ENCODE data around the gene IL10RB. TPM values are rescaled to one million over a fixed set of nuclear protein-coding genes. Genes with fewer than 3 reads are reported as not detected.
A peak's percentile ranks its signal among the peaks of the same experiment; 100 is the strongest.

IL10RB gene
- total and polyA plus RNA-seq, 5 donors from 2014 or later, result 30.9 to 105 (median 78.2) TPM

DNA sequence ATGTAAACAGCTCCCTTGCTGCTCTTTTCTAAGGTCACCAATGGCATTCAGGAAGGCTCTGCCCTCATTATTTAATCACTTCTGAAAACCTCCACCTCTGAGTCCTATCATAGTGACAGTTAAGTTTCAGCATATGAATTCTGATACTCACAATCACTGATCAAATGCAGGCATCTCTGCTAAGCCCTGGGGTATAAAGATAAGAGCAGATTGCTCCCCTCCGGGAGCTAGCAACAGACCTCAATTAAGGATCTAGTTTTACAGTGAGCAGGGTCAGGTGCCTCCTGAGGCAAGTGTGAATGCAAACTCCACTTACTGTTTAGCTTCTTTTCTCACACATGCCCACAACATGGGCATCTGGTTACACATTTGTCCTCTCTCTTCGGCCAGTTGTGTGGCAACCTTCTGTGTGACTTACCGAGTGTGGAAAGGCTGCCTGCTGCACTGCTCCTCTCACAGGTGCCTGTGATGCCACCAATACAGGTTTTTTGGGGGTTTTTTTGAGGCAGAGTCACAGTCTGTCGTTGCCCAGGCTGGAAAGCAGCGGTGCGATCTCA, 15.0 kb downstream of the IL10RB start:
- no peak overlapping the region for H3K4me3 Mint-ChIP-seq

DNA sequence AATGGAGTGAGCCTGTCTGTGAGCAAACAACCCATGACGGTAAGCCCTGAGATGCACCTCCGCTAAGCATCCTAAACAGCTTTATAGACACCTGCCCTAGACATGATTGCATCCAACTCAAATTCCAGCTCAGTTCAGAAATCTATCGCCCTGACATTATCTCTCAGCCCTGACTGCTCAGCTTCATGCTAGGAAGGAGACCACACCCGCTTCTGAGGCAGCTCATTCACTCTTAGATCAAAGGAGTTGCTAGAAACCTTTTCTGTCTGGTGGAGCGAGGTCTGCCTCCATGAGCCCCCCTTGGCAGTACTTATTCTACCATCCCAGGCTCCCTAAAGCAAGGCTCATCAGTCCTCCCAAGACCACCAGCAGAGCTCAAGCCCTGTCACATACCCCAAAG, 17.0 kb downstream of the IL10RB start:
- peaks cover 0 to 10% (median 9%) of the 10 kb centered on the region in 4 donors for H3K4me1 Mint-ChIP-seq
- no peaks in the 10 kb centered on the region for H3K27me3 ChIP-seq (ENCODE audit: control insufficient read depth, insufficient read depth, low read length)
- H3K9me3 Mint-ChIP-seq, result peaks cover 0 to 6% (median 0%) of the 10 kb centered on the region in 7 donors
- peak overlapping the region; percentile 68 to 78 (median 71) for H3K27ac Mint-ChIP-seq
- peaks cover 53% of the 10 kb centered on the region for H3K36me3 Mint-ChIP-seq
- H3K4me1 ChIP-seq (ENCODE audit: control insufficient read depth, insufficient read depth, low read length, poor library complexity, severe bottlenecking), result no peaks in the 10 kb centered on the region
- H3K27ac ChIP-seq (ENCODE audit: insufficient read depth, low read length, poor library complexity, severe bottlenecking), result no peak overlapping the region
- no peaks in the 10 kb centered on the region for H3K9me3 ChIP-seq (ENCODE audit: control insufficient read depth in 2 of 2, low read length in 2 of 2)
- no peak for DNase-seq
- peaks cover 90% of the 10 kb centered on the region for H3K36me3 ChIP-seq (ENCODE audit: control insufficient read depth, insufficient read depth, low read length)
- no peak overlapping the region for H3K4me3 ChIP-seq (ENCODE audit: low read depth, low read length)
- H3K27me3 Mint-ChIP-seq, result no peaks in the 10 kb centered on the region
- H3K4me3 Mint-ChIP-seq, result no peak overlapping the region
- ATAC-seq (ENCODE audit: low read depth in 2 of 2), result no peak

More for the DNA sequence above, 15.0 kb downstream of the IL10RB start:
- H3K4me3 ChIP-seq (ENCODE audit: low read depth, low read length), result no peak overlapping the region
- Mint-ChIP-seq H3K36me3 (peaks cover 56% of the 10 kb centered on the region), H3K9me3 (peaks cover 0 to 6% (median 0%) of the 10 kb centered on the region in 7 donors), H3K4me1 (peaks cover 6 to 16% (median 12%) of the 10 kb centered on the region in 4 donors), H3K27me3 (no peaks in the 10 kb centered on the region), H3K27ac (peak overlapping the region in 1 of 3 donors; percentile 32)
- peaks cover 83% of the 10 kb centered on the region for H3K36me3 ChIP-seq (ENCODE audit: control insufficient read depth, insufficient read depth, low read length)
- no peaks in the 10 kb centered on the region for H3K4me1 ChIP-seq (ENCODE audit: control insufficient read depth, insufficient read depth, low read length, poor library complexity, severe bottlenecking)
- DNase-seq (no peak), ATAC-seq (ENCODE audit: low read depth in 2 of 2) (no peak)
- no peak overlapping the region for H3K27ac ChIP-seq (ENCODE audit: insufficient read depth, low read length, poor library complexity, severe bottlenecking)
- no peaks in the 10 kb centered on the region for H3K27me3 ChIP-seq (ENCODE audit: control insufficient read depth, insufficient read depth, low read length)
- H3K9me3 ChIP-seq (ENCODE audit: control insufficient read depth in 2 of 2, low read length in 2 of 2), result no peaks in the 10 kb centered on the region

DNA sequence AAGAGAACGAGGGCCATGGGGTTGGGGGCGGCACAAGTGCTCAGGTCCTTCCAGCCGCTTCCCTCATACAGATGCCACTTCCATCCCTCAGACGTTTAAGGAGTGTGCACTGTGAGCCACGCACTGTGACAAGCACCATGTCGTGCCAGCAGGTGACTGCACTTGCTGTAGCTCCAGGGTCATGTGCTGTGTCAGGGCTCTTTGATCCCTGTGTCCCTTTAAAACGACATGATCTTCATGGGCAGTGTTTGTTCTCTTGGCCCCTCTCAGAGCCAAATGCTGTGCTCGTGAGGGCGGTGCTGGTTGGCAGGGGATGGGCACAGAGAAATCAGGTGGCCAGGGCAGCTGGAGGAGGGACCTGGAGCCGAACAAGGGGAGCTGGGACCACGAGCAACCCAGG, 19.9 kb downstream of the IL10RB start:
- no peak overlapping the region for H3K27ac ChIP-seq (ENCODE audit: insufficient read depth, low read length, poor library complexity, severe bottlenecking)
- ATAC-seq (ENCODE audit: low read depth in 2 of 2) (no peak), DNase-seq (no peak)
- Mint-ChIP-seq H3K27me3 (no peaks in the 10 kb centered on the region), H3K36me3 (peaks cover 42% of the 10 kb centered on the region), H3K4me1 (peaks cover 0 to 9% (median 7%) of the 10 kb centered on the region in 4 donors), H3K9me3 (no peaks in the 10 kb centered on the region), H3K27ac (peak overlapping the region in 1 of 3 donors; percentile 2), H3K4me3 (no peak overlapping the region)
- no peaks in the 10 kb centered on the region for H3K9me3 ChIP-seq (ENCODE audit: control insufficient read depth in 2 of 2, low read length in 2 of 2)
- H3K36me3 ChIP-seq (ENCODE audit: control insufficient read depth, insufficient read depth, low read length), result peaks cover 86% of the 10 kb centered on the region
- no peaks in the 10 kb centered on the region for H3K4me1 ChIP-seq (ENCODE audit: control insufficient read depth, insufficient read depth, low read length, poor library complexity, severe bottlenecking)
- no peaks in the 10 kb centered on the region for H3K27me3 ChIP-seq (ENCODE audit: control insufficient read depth, insufficient read depth, low read length)
- H3K4me3 ChIP-seq (ENCODE audit: low read depth, low read length), result no peak overlapping the region

DNA sequence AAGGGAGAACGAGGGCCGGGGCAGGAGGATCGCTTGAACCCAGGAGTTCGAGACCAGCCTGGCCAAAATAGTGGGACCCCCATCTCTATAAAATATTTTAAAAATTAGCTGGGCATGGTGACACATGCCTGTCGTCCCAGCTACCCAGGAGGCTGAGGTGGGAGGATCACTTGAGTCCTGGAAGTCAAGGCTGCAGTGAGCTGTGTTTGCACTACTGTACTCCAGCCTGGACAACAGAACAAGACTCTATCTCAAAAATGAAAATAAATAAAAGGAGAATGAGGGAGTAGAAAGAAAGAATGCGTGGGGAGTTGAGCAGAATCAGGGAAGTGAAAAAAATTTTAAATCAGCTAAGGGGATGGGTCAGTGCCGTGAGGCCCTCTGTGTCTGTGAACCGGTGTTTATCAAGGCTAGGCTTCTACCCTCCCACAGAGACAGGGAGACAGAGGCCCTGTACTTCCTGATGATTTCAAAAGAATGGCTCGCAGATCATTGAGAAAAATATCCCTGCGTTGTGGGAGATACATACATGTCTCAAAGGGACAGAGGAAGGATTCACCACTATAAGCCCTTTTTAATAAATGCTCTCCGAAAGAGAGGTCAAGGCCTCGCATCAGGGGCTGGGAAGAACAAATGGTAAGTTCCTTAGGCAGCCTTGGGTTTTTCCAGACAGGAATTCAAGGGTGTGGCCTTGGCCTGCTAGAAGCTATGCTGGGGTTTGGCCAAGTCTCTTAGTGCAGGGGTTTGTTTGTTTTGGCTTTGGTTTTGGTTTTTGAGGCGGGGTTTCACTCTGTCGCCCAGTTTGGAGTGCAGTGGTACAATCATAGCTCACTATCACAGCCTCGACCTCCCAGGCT, 20.7 kb downstream of the IL10RB start:
- Histone ChIP-seq H3K36me3 (ENCODE audit: control insufficient read depth, insufficient read depth, low read length) (peaks cover 84% of the 10 kb centered on the region), H3K27me3 (ENCODE audit: control insufficient read depth, insufficient read depth, low read length) (no peaks in the 10 kb centered on the region), H3K4me1 (ENCODE audit: control insufficient read depth, insufficient read depth, low read length, poor library complexity, severe bottlenecking) (no peaks in the 10 kb centered on the region), H3K9me3 (ENCODE audit: control insufficient read depth in 2 of 2, low read length in 2 of 2) (no peaks in the 10 kb centered on the region), H3K4me3 (ENCODE audit: low read depth, low read length) (no peak overlapping the region), H3K27ac (ENCODE audit: insufficient read depth, low read length, poor library complexity, severe bottlenecking) (no peak overlapping the region)
- no peaks in the 10 kb centered on the region for H3K27me3 Mint-ChIP-seq
- ATAC-seq (ENCODE audit: low read depth in 2 of 2) (no peak), DNase-seq (no peak)
- H3K36me3 Mint-ChIP-seq, result peaks cover 42% of the 10 kb centered on the region
- peaks cover 0 to 9% (median 7%) of the 10 kb centered on the region in 4 donors for H3K4me1 Mint-ChIP-seq
- peak overlapping the region in 1 of 3 donors; percentile 87 for H3K27ac Mint-ChIP-seq
- H3K9me3 Mint-ChIP-seq, result no peaks in the 10 kb centered on the region
- H3K4me3 Mint-ChIP-seq, result peak overlapping the region in 1 of 4 donors; percentile 82

DNA sequence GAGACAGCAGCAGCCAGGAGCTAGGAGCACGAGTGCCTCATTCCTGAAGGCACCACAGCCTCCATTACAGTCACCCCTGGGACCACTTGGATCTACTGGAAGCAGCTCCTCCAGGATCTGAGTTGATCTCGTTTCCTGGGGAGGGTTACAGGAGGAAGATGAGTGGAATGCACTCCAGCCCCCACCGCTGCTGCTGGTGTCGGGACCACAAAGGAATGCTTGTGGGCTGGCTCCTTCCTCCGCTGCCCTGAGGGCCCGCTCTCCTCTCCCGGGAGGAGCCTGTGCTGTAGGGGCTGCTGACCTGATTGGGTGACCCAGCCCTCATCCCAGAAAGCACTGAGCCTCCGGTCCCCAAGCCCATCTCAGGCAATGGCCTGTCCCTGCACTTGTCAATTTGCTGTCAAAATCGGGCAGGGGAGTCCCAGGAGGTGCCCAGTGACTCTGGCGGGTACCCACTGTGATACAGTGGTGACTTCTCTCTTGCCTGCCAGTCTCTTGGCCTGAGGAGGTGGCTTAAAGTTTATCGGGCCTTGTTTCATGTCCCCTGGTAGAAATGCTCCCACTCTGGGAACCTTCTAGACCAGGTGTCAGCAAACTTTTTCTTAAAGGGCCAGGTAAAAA, 23.1 kb downstream of the IL10RB start:
- peaks cover 36% of the 10 kb centered on the region for H3K36me3 Mint-ChIP-seq
- H3K4me3 Mint-ChIP-seq, result no peak overlapping the region
- peaks cover 7% of the 10 kb centered on the region for H3K4me1 ChIP-seq (ENCODE audit: control insufficient read depth, insufficient read depth, low read length, poor library complexity, severe bottlenecking)
- no peaks in the 10 kb centered on the region for H3K9me3 Mint-ChIP-seq
- no peak for ATAC-seq (ENCODE audit: low read depth in 2 of 2)
- DNase-seq, result no peak
- peaks cover 0 to 25% (median 12%) of the 10 kb centered on the region in 4 donors for H3K4me1 Mint-ChIP-seq
- no peaks in the 10 kb centered on the region for H3K27me3 Mint-ChIP-seq
- peaks cover 81% of the 10 kb centered on the region for H3K36me3 ChIP-seq (ENCODE audit: control insufficient read depth, insufficient read depth, low read length)
- no peaks in the 10 kb centered on the region for H3K27me3 ChIP-seq (ENCODE audit: control insufficient read depth, insufficient read depth, low read length)
- no peak overlapping the region for H3K4me3 ChIP-seq (ENCODE audit: low read depth, low read length)
- no peaks in the 10 kb centered on the region for H3K9me3 ChIP-seq (ENCODE audit: control insufficient read depth in 2 of 2, low read length in 2 of 2)
- H3K27ac Mint-ChIP-seq, result peak overlapping the region; percentile 44 to 84 (median 69)
- H3K27ac ChIP-seq (ENCODE audit: insufficient read depth, low read length, poor library complexity, severe bottlenecking), result no peak overlapping the region

DNA sequence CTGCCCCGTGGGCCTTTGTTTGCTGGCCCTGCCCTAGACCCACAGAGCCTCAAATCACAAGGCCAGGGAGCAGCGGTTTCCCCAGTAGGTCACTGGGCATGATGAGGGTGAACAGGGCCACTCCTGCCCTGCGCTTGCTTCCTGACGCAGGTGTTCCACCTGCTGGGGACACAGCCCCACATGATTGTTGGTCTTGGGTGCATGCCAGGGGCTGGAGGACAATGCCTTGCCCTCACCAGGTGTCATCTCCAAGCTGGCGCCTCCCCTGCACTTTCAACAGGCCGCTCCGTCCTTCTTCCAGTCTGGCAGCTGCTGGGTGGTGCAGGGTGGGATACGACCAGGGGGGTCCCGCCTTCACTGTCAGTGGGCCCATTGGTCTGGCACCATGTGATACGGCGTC, 24.3 kb downstream of the IL10RB start:
- no peak overlapping the region for H3K27ac ChIP-seq (ENCODE audit: insufficient read depth, low read length, poor library complexity, severe bottlenecking)
- H3K4me1 Mint-ChIP-seq, result peaks cover 0 to 31% (median 14%) of the 10 kb centered on the region in 4 donors
- H3K27ac Mint-ChIP-seq, result peak overlapping the region in 1 of 3 donors; percentile 47
- peaks cover 7% of the 10 kb centered on the region for H3K4me1 ChIP-seq (ENCODE audit: control insufficient read depth, insufficient read depth, low read length, poor library complexity, severe bottlenecking)
- no peak for ATAC-seq (ENCODE audit: low read depth in 2 of 2)
- H3K9me3 ChIP-seq (ENCODE audit: control insufficient read depth in 2 of 2, low read length in 2 of 2), result no peaks in the 10 kb centered on the region
- H3K4me3 ChIP-seq (ENCODE audit: low read depth, low read length), result no peak overlapping the region
- H3K27me3 ChIP-seq (ENCODE audit: control insufficient read depth, insufficient read depth, low read length), result no peaks in the 10 kb centered on the region
- H3K36me3 ChIP-seq (ENCODE audit: control insufficient read depth, insufficient read depth, low read length), result peaks cover 72% of the 10 kb centered on the region
- no peaks in the 10 kb centered on the region for H3K27me3 Mint-ChIP-seq
- DNase-seq, result no peak
- H3K4me3 Mint-ChIP-seq, result no peak overlapping the region
- H3K9me3 Mint-ChIP-seq, result no peaks in the 10 kb centered on the region
- peaks cover 35% of the 10 kb centered on the region for H3K36me3 Mint-ChIP-seq

DNA sequence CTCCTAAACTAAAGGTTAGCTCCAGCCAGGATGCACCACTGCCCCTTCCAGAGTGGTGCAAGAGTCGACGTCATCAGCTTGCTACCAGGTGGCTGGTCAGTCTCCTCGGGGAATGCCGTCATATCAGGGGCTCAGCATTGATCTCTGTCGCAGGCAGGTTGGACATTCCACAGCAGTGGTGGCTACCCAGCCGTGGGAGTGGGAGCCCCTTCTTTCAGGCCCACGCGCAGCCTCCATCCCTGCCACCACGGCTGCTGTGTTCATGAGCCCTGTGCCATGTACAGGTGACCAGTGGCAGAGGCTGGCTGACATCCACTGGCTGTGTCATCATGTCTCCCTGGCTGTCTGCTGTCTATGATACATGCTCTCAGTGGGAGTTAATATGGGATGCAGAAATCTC, 25.5 kb downstream of the IL10RB start:
- Histone ChIP-seq H3K36me3 (ENCODE audit: control insufficient read depth, insufficient read depth, low read length) (peaks cover 67% of the 10 kb centered on the region), H3K9me3 (ENCODE audit: control insufficient read depth in 2 of 2, low read length in 2 of 2) (no peaks in the 10 kb centered on the region), H3K27ac (ENCODE audit: insufficient read depth, low read length, poor library complexity, severe bottlenecking) (no peak overlapping the region), H3K4me3 (ENCODE audit: low read depth, low read length) (no peak overlapping the region), H3K27me3 (ENCODE audit: control insufficient read depth, insufficient read depth, low read length) (no peaks in the 10 kb centered on the region), H3K4me1 (ENCODE audit: control insufficient read depth, insufficient read depth, low read length, poor library complexity, severe bottlenecking) (peaks cover 7% of the 10 kb centered on the region)
- Mint-ChIP-seq H3K27me3 (no peaks in the 10 kb centered on the region), H3K27ac (peak overlapping the region in 2 of 3 donors; percentile 43 to 90), H3K36me3 (peaks cover 28% of the 10 kb centered on the region), H3K4me1 (peaks cover 0 to 31% (median 14%) of the 10 kb centered on the region in 4 donors), H3K9me3 (peaks cover 0 to 2% (median 0%) of the 10 kb centered on the region in 7 donors), H3K4me3 (no peak overlapping the region)
- DNase-seq (no peak), ATAC-seq (ENCODE audit: low read depth in 2 of 2) (no peak)
